Loucy (cell line): ENCODE results near the gene SLC12A1.
"Not testable (repeated sequence)": the region's sequence is repeated elsewhere in the genome, so short reads cannot be mapped to it uniquely, and the experiment has no call there.

Source experiments
- H2AFZ ChIP-seq: fragments of 200-600 bp; sonication (generic); 2 replicates; pipeline ENCODE4 v1.6.0; 2016; ENCODE audit warnings: antibody characterized with exemption, mild to moderate bottlenecking, low read length, moderate library complexity
- H3F3A ChIP-seq: fragments of 200-600 bp; 2 replicates; pipeline ENCODE4 v1.6.0; 2016; ENCODE audit warnings: antibody characterized with exemption, low read depth, mild to moderate bottlenecking
- H3K27me3 ChIP-seq: fragments of 200-600 bp; sonication (generic); 2 replicates; pipeline ENCODE4 v1.6.1; 2014; ENCODE audit warnings: low read length, mild to moderate bottlenecking; ENCODE audit not compliant: insufficient read depth, poor library complexity, severe bottlenecking
- H3K36me3 ChIP-seq: fragments of 200-600 bp; sonication (generic); 2 replicates; pipeline ENCODE4 v1.6.1; 2016; ENCODE audit warnings: low read length; ENCODE audit not compliant: insufficient read depth
- H3K4me1 ChIP-seq: fragments of 200-600 bp; sonication (generic); 2 replicates; pipeline ENCODE4 v1.5.1; 2014; ENCODE audit warnings: low read length, mild to moderate bottlenecking; ENCODE audit not compliant: insufficient read depth, poor library complexity, severe bottlenecking
- H3K4me2 ChIP-seq: fragments of 200-600 bp; sonication (generic); 2 replicates; pipeline ENCODE4 v1.6.0; 2014; ENCODE audit warnings: antibody characterized with exemption, low read length, low read depth, mild to moderate bottlenecking; ENCODE audit not compliant: poor library complexity, severe bottlenecking
- H3K4me3 ChIP-seq: fragments of 200-600 bp; sonication (generic); 2 replicates; pipeline ENCODE4 v1.5.1; 2014; ENCODE audit warnings: low read length, mild to moderate bottlenecking, mixed read lengths; ENCODE audit not compliant: poor library complexity, severe bottlenecking
- H3K79me2 ChIP-seq: fragments of 200-600 bp; sonication (generic); 2 replicates; pipeline ENCODE4 v1.6.1; 2014; ENCODE audit warnings: low read length; ENCODE audit not compliant: insufficient read depth
- H3K9ac ChIP-seq: fragments of 200-600 bp; sonication (generic); 2 replicates; pipeline ENCODE4 v1.6.0; 2014; ENCODE audit warnings: mild to moderate bottlenecking, low read depth, low read length, moderate library complexity; ENCODE audit not compliant: poor library complexity, severe bottlenecking
- H3K9me2 ChIP-seq: fragments of 200-600 bp; sonication (generic); replicated peaks from 2 replicates; pipeline ENCODE4 v1.6.1; 2016; ENCODE audit warnings: low read depth, low read length, mixed read lengths
- H3K9me3 ChIP-seq: fragments of 200-600 bp; sonication (generic); 2 replicates; pipeline ENCODE4 v1.6.1; 2014; ENCODE audit warnings: mild to moderate bottlenecking, antibody characterized with exemption, low read length, low read depth; ENCODE audit not compliant: insufficient read depth
- H4K20me1 ChIP-seq: fragments of 200-600 bp; sonication (generic); 2 replicates; pipeline ENCODE4 v1.6.0; 2014; ENCODE audit warnings: antibody characterized with exemption, low read length, mild to moderate bottlenecking; ENCODE audit not compliant: insufficient read depth, poor library complexity, severe bottlenecking
- EZH2phosphoT487 ChIP-seq: fragments of 200-600 bp; IDR thresholded peaks from 2 replicates; pipeline ENCODE4 v1.6.1; 2018; ENCODE audit warnings: antibody characterized with exemption, mild to moderate bottlenecking, moderate library complexity, borderline replicate concordance
- TF ChIP-seq, protein P1 (sequence below): fragments of 200-600 bp; sonication (generic); conservative IDR thresholded peaks from 2 replicates; pipeline ENCODE4 v1.5.1; 2014; ENCODE audit warnings: mild to moderate bottlenecking, antibody characterized with exemption, low read length

SLC12A1 gene

GRCh38 chr15:48324949-48325348 lies 118.8 kb downstream of the SLC12A1 start:
- Histone ChIP-seq H3K4me1 (peaks cover 3% of the 10 kb centered on the region), H3K9me2 (no peaks in the 10 kb centered on the region), H3K9me3 (no peaks in the 10 kb centered on the region), H4K20me1 (no peaks in the 10 kb centered on the region), H3K79me2 (peaks cover 8% of the 10 kb centered on the region), H3K27me3 (no peaks in the 10 kb centered on the region), H3K4me3 (no peak overlapping the region), H2AFZ (no peak overlapping the region), H3F3A (no peaks in the 10 kb centered on the region), H3K36me3 (no peaks in the 10 kb centered on the region), H3K4me2 (no peak overlapping the region), H3K9ac (no peak overlapping the region)
- TF ChIP-seq EZH2phosphoT487, result no peak
- TF ChIP-seq, protein P1, sequence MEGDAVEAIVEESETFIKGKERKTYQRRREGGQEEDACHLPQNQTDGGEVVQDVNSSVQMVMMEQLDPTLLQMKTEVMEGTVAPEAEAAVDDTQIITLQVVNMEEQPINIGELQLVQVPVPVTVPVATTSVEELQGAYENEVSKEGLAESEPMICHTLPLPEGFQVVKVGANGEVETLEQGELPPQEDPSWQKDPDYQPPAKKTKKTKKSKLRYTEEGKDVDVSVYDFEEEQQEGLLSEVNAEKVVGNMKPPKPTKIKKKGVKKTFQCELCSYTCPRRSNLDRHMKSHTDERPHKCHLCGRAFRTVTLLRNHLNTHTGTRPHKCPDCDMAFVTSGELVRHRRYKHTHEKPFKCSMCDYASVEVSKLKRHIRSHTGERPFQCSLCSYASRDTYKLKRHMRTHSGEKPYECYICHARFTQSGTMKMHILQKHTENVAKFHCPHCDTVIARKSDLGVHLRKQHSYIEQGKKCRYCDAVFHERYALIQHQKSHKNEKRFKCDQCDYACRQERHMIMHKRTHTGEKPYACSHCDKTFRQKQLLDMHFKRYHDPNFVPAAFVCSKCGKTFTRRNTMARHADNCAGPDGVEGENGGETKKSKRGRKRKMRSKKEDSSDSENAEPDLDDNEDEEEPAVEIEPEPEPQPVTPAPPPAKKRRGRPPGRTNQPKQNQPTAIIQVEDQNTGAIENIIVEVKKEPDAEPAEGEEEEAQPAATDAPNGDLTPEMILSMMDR, result no peak

GRCh38 chr15:48325400-48325799 lies 119.3 kb downstream of the SLC12A1 start:
- TF ChIP-seq EZH2phosphoT487, result no peak
- TF ChIP-seq, protein P1, result no peak
- H3K27me3 ChIP-seq, result no peaks in the 10 kb centered on the region
- no peak overlapping the region for H2AFZ ChIP-seq
- H3K9ac ChIP-seq, result no peak overlapping the region
- H3K4me3 ChIP-seq, result no peak overlapping the region
- no peaks in the 10 kb centered on the region for H3K36me3 ChIP-seq
- no peak overlapping the region for H3K4me2 ChIP-seq
- no peaks in the 10 kb centered on the region for H4K20me1 ChIP-seq
- H3F3A ChIP-seq, result no peaks in the 10 kb centered on the region
- peaks cover 12% of the 10 kb centered on the region for H3K79me2 ChIP-seq
- H3K4me1 ChIP-seq, result peaks cover 6% of the 10 kb centered on the region
- H3K9me2 ChIP-seq, result no peaks in the 10 kb centered on the region
- no peaks in the 10 kb centered on the region for H3K9me3 ChIP-seq

- not testable (repeated sequence) for H3K9ac ChIP-seq, H3K4me2 ChIP-seq
These were observed 120.1 kb downstream of the SLC12A1 start for GRCh38 chr15:48326180-48326579.

DNA sequence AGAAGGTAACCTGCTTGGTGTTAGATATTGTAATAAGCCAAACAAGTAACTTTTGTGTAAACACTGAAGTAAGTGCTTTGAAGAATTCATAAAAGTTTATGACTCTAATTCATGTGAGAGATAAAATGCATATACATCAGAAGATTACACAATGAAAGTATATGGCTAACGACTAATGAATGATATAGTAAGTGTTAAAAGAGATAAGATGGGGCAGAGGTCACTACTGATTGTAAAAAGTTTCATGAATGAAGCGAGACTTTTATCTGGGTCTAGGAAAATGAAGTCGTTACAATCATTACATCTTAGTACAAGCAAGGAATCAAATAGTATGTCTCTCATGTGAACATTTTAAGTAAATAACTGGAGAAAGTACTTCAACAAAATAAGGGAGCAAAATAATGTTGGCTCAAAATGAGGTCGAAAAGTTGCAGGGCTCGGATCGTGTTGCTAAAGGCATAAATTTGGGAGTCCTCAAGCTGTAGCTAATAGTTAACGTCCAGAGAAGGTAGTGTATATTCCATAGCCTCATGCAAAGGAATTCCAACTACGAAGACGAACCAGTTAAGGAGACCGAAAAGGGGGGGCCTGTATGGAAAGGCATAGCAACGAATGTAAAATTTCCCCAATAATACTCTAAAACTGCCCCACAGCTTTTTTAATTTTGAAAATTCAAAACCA lies 124.1 kb downstream of the SLC12A1 start:
- peaks cover 31% of the 10 kb centered on the region for H3K4me1 ChIP-seq
- H3F3A ChIP-seq, result no peaks in the 10 kb centered on the region
- TF ChIP-seq, protein P1, result no peak
- no peak for TF ChIP-seq EZH2phosphoT487
- H3K9me3 ChIP-seq, result no peaks in the 10 kb centered on the region
- H3K4me2 ChIP-seq, result peak overlapping the region; percentile 85
- no peaks in the 10 kb centered on the region for H3K9me2 ChIP-seq
- no peaks in the 10 kb centered on the region for H3K27me3 ChIP-seq
- peaks cover 51% of the 10 kb centered on the region for H3K79me2 ChIP-seq
- H3K36me3 ChIP-seq, result peaks cover 6% of the 10 kb centered on the region; the same call in 1 of the 2 replicates
- peak overlapping the region; percentile 94 for H3K9ac ChIP-seq
- H2AFZ ChIP-seq, result peak overlapping the region; percentile 92
- peaks cover 31% of the 10 kb centered on the region for H4K20me1 ChIP-seq
- H3K4me3 ChIP-seq, result peak overlapping the region; percentile 85

More at GRCh38 chr15:48326180-48326579, 120.1 kb downstream of the SLC12A1 start:
- H3K9me2 ChIP-seq, H3F3A ChIP-seq, H3K27me3 ChIP-seq, H3K4me3 ChIP-seq, H2AFZ ChIP-seq, H3K4me1 ChIP-seq, H3K9me3 ChIP-seq, H4K20me1 ChIP-seq, H3K36me3 ChIP-seq: not testable (repeated sequence)
- H3K79me2 ChIP-seq, result peaks cover 16% of the 10 kb centered on the region
